Stimulated activated CD8-positive, alpha-beta memory T cell treated with anti-CD3 and anti-CD28 coated beads, Interleukin-12 subunit alpha, Interleukin-12 subunit beta, amount 100 ng/mL, for 24 hours (primary cell): ENCODE data around the gene ZNF684.
"Not testable (repeated sequence)": the region's sequence is repeated elsewhere in the genome, so short reads cannot be mapped to it uniquely, and the experiment has no call there.

Source experiments
- DNase-seq: peaks from one replicate; pipeline ENCODE4 v3.0.0-alpha.2; 2020; ENCODE audit errors: extremely low read depth

ZNF684 gene

GRCh38 chr1:40531381-40532061 is at the start of gene ZNF684:
ZNF684 (plus strand) TSS chr1:40531637; CDS start chr1:40533167, 1,530 bp downstream.
- peak; percentile 61 for DNase-seq

GRCh38 chr1:40495315-40495903 is 36.0 kb upstream of the ZNF684 start:
- no peak for DNase-seq

- DNase-seq: not testable (repeated sequence)
These were observed 28.8 kb upstream of the ZNF684 start for GRCh38 chr1:40502651-40503050.

GRCh38 chr1:40507973-40508372 is 23.5 kb upstream of the ZNF684 start:
- no peak for DNase-seq

GRCh38 chr1:40508375-40509341 is 22.8 kb upstream of the ZNF684 start, which contains the start of gene EXO5:
EXO5 (plus strand) TSS chr1:40508767; CDS start chr1:40514545, 5,778 bp downstream.
- peak; percentile 62 for DNase-seq

- no peak for DNase-seq
These were observed 11.9 kb upstream of the ZNF684 start for GRCh38 chr1:40519517-40519916.

GRCh38 chr1:40530735-40531380 is 579 bp upstream of the ZNF684 start:
- no peak for DNase-seq

- DNase-seq: no peak
These were observed 589 bp downstream of the ZNF684 start for GRCh38 chr1:40532062-40532389.

- DNase-seq: no peak
These were observed 1.5 kb downstream of the ZNF684 start for GRCh38 chr1:40532844-40533424.

GRCh38 chr1:40534589-40534988 is 3.2 kb downstream of the ZNF684 start:
- no peak for DNase-seq

GRCh38 chr1:40535732-40536131 is 4.3 kb downstream of the ZNF684 start:
- DNase-seq: no peak

GRCh38 chr1:40539338-40539737 is 7.9 kb downstream of the ZNF684 start:
- DNase-seq: no peak

- DNase-seq: no peak
These were observed 15.5 kb downstream of the ZNF684 start for GRCh38 chr1:40546957-40547356.

- no peak for DNase-seq
These were observed 21.6 kb downstream of the ZNF684 start for GRCh38 chr1:40553017-40553416.

GRCh38 chr1:40554807-40555206 is 23.4 kb downstream of the ZNF684 start:
- not testable (repeated sequence) for DNase-seq

- no peak for DNase-seq
These were observed 24.7 kb downstream of the ZNF684 start for GRCh38 chr1:40556121-40556520.

- DNase-seq: not testable (repeated sequence)
These were observed 26.8 kb downstream of the ZNF684 start for GRCh38 chr1:40558241-40558640.

- no peak for DNase-seq
These were observed 30.7 kb downstream of the ZNF684 start for GRCh38 chr1:40562185-40562584.

- DNase-seq: no peak
These were observed 31.8 kb downstream of the ZNF684 start for GRCh38 chr1:40563266-40563665.

- DNase-seq: no peak
These were observed 33.1 kb downstream of the ZNF684 start for GRCh38 chr1:40564506-40564905.

GRCh38 chr1:40564913-40565312 is 33.5 kb downstream of the ZNF684 start:
- no peak for DNase-seq

GRCh38 chr1:40567825-40568224 is 36.4 kb downstream of the ZNF684 start:
- DNase-seq: no peak
